K562 (cell line): Measurements from ENCODE around the gene GDF15. TPM values are rescaled to one million over a fixed set of nuclear protein-coding genes. Genes with fewer than 3 reads are reported as not detected.

Experiments used
- BACH1 ChIP-seq: fragments of 200-800 bp; sonication (Bioruptor generic); IDR thresholded peaks from 2 replicates; pipeline ENCODE4 v1.6.1; 2016; ENCODE audit warnings: missing genetic modification characterization, missing compliant biosample characterization
- ERF ChIP-seq: fragments of 450-650 bp; formaldehyde crosslinking; IDR thresholded peaks from 2 replicates; pipeline ENCODE4 v1.4.0; 2020; ENCODE audit warnings: mild to moderate bottlenecking, mixed read lengths
- GABPB1 ChIP-seq: sonication (generic); formaldehyde crosslinking; IDR thresholded peaks from 2 replicates; pipeline ENCODE4 v1.8.0; 2022; ENCODE audit warnings: mild to moderate bottlenecking, missing genetic modification reagents
- HNRNPL ChIP-seq: fragments of 200-400 bp; formaldehyde crosslinking; IDR thresholded peaks from 2 replicates; pipeline ENCODE4 v1.6.1; 2017; ENCODE audit warnings: low read depth, mild to moderate bottlenecking, low read length
- SMAD3 ChIP-seq: fragments of 450-650 bp; formaldehyde crosslinking; conservative IDR thresholded peaks from 2 replicates; pipeline ENCODE4 v1.4.0; 2020; ENCODE audit warnings: mild to moderate bottlenecking
- XRCC3 ChIP-seq: fragments of 450-650 bp; IDR thresholded peaks from 2 replicates; pipeline ENCODE4 v1.6.1; 2017; ENCODE audit warnings: mild to moderate bottlenecking, moderate library complexity
- ZBTB17 ChIP-seq: fragments of 450-650 bp; formaldehyde crosslinking; IDR thresholded peaks from 2 replicates; pipeline ENCODE4 v1.4.0; 2020; ENCODE audit warnings: mild to moderate bottlenecking
- ZEB2 ChIP-seq: fragments of 450-650 bp; IDR thresholded peaks from 2 replicates; pipeline ENCODE4 v1.6.1; 2016
- polyA plus RNA-seq, 8 experiments: library from polyadenylated mRNA; depleted of rRNA in 4 of 8; stranded (reverse) in 5 of 8; unstranded in 3 of 8; fragments of >200 nt; fragmentation: Nextera tagmentation in 2 of 8; fragmentation: Illumina TruSeq in 1 of 8; extraction: Ambion mirVana in 2 of 8; extraction: Trizol in 1 of 8; gene quantifications; 2 replicates each; pipeline versions ENCODE4 v1.2.1 to v1.2.3, GENCODE V29; 2011 to 2014; ENCODE audit warnings: inconsistent platforms in 1 of 8, missing spikeins in 1 of 8
- total RNA-seq, 7 experiments: library from RNA; depleted of rRNA in 6 of 7; stranded (reverse); fragments of >200 nt in 6 of 7; fragmentation: Illumina TruSeq in 2 of 7; extraction: Trizol in 2 of 7; gene quantifications; 2 replicates each; pipeline versions ENCODE4 v1.2.1 to v1.2.3, GENCODE V29; 2011 to 2021; ENCODE audit warnings: low replicate concordance in 1 of 7
- TF ChIP-seq, protein P1 (sequence below): sonication (generic); formaldehyde crosslinking; IDR thresholded peaks from 2 replicates; pipeline ENCODE4 v1.8.1; 2023; ENCODE audit warnings: mild to moderate bottlenecking, missing genetic modification reagents
- TF ChIP-seq, protein P2 (sequence below): sonication (generic); formaldehyde crosslinking; IDR thresholded peaks from 2 replicates; pipeline ENCODE4 v1.8.0; 2023; ENCODE audit warnings: mild to moderate bottlenecking, missing genetic modification reagents
- TF ChIP-seq, protein P3 (sequence below): fragments of 250-450 bp; sonication (Bioruptor Pico); IDR thresholded peaks from 2 replicates; pipeline ENCODE4 v1.8.0; 2022; ENCODE audit warnings: moderate library complexity, mild to moderate bottlenecking, inconsistent platforms
- TF ChIP-seq, protein P4 (sequence below): fragments of 200-800 bp; sonication (Bioruptor generic); IDR thresholded peaks from 2 replicates; pipeline ENCODE4 v1.6.1; 2017; ENCODE audit warnings: missing genetic modification characterization, missing compliant biosample characterization
- TF ChIP-seq, protein P5 (sequence below): IDR thresholded peaks from 2 replicates; pipeline ENCODE4 v1.6.1; 2012; ENCODE audit warnings: low read depth, low read length, improper control_type of control experiment, borderline replicate concordance
- TF ChIP-seq, protein P6 (sequence below): fragments of 250-450 bp; sonication (Bioruptor Pico); IDR thresholded peaks from 2 replicates; pipeline ENCODE4 v1.9.0; 2021; ENCODE audit warnings: mild to moderate bottlenecking
- TF ChIP-seq, protein P7 (sequence below): fragments of 250-450 bp; sonication (Bioruptor Pico); IDR thresholded peaks from 2 replicates; pipeline ENCODE4 v1.4.0; 2020; ENCODE audit warnings: borderline replicate concordance

GDF15 gene
- total and polyA plus RNA-seq, 9 of the 15 experiments (the other 6 are each of a cell fraction or from before 2014, with no cell fraction given): 2.3 to 82.4 (median 12.5) TPM

DNA sequence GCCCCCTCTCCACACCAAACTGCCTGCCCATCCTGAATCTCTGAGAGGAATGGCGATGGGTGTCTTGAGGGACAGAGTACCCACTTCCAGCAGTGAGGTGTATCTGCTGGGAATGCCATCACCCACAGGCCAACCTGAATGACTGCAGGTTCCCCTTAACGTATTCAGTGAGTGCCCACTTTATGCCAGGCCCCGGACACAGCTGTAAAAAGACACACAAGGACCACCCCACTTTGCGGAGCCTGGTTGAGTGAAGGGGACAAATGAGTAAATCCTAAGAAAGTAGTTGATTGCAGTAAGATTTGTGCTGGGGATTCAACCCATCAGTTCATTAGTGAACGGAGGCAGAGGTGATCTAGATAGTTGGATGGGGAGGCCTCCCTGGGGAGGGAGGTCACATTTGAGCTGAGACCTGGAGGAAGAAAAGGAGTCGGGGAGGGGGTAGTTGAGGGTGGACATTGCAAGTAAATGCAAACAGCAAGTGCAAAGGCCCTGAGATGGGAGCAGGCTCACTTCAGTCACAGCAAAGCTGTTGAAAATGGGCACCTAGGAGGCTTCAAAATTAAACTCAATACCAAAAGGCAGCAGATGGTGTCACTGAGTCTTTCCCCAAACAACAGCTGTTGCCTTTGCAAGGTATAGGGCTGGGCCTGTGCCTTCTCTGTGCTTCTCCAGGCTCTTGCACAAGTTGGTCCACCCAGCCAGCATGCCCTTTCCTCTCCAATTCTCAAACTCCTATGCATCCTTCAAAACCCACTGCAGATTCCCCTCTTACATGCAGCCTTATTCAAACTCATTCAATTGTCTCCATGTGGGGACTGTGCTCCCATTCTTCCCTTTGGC lies 4.3 kb downstream of the GDF15 start (continued):
- TF ChIP-seq ERF (0 out of 2 replicates have a peak, but pooled peaks have one; percentile 56), BACH1 (tag) (no peak), ZBTB17 (CRISPR knock-in tag) (0 out of 2 replicates have a peak, but pooled peaks have one; percentile 59), XRCC3 (no peak), HNRNPL (no peak), ZEB2 (peak; percentile 51), GABPB1 (CRISPR knock-in tag) (no peak), SMAD3 (CRISPR knock-in tag) (peak; percentile 18; the same call in 1 of the 2 replicates)
- TF ChIP-seq, protein P1, sequence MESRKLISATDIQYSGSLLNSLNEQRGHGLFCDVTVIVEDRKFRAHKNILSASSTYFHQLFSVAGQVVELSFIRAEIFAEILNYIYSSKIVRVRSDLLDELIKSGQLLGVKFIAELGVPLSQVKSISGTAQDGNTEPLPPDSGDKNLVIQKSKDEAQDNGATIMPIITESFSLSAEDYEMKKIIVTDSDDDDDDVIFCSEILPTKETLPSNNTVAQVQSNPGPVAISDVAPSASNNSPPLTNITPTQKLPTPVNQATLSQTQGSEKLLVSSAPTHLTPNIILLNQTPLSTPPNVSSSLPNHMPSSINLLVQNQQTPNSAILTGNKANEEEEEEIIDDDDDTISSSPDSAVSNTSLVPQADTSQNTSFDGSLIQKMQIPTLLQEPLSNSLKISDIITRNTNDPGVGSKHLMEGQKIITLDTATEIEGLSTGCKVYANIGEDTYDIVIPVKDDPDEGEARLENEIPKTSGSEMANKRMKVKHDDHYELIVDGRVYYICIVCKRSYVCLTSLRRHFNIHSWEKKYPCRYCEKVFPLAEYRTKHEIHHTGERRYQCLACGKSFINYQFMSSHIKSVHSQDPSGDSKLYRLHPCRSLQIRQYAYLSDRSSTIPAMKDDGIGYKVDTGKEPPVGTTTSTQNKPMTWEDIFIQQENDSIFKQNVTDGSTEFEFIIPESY (CRISPR knock-in tag): no peak
- TF ChIP-seq, protein P2, sequence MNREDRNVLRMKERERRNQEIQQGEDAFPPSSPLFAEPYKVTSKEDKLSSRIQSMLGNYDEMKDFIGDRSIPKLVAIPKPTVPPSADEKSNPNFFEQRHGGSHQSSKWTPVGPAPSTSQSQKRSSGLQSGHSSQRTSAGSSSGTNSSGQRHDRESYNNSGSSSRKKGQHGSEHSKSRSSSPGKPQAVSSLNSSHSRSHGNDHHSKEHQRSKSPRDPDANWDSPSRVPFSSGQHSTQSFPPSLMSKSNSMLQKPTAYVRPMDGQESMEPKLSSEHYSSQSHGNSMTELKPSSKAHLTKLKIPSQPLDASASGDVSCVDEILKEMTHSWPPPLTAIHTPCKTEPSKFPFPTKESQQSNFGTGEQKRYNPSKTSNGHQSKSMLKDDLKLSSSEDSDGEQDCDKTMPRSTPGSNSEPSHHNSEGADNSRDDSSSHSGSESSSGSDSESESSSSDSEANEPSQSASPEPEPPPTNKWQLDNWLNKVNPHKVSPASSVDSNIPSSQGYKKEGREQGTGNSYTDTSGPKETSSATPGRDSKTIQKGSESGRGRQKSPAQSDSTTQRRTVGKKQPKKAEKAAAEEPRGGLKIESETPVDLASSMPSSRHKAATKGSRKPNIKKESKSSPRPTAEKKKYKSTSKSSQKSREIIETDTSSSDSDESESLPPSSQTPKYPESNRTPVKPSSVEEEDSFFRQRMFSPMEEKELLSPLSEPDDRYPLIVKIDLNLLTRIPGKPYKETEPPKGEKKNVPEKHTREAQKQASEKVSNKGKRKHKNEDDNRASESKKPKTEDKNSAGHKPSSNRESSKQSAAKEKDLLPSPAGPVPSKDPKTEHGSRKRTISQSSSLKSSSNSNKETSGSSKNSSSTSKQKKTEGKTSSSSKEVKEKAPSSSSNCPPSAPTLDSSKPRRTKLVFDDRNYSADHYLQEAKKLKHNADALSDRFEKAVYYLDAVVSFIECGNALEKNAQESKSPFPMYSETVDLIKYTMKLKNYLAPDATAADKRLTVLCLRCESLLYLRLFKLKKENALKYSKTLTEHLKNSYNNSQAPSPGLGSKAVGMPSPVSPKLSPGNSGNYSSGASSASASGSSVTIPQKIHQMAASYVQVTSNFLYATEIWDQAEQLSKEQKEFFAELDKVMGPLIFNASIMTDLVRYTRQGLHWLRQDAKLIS (CRISPR knock-in tag): no peak
- TF ChIP-seq, protein P3, sequence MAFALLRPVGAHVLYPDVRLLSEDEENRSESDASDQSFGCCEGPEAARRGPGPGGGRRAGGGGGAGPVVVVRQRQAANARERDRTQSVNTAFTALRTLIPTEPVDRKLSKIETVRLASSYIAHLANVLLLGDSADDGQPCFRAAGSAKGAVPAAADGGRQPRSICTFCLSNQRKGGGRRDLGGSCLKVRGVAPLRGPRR (CRISPR knock-in tag): no peak
- TF ChIP-seq, protein P4, sequence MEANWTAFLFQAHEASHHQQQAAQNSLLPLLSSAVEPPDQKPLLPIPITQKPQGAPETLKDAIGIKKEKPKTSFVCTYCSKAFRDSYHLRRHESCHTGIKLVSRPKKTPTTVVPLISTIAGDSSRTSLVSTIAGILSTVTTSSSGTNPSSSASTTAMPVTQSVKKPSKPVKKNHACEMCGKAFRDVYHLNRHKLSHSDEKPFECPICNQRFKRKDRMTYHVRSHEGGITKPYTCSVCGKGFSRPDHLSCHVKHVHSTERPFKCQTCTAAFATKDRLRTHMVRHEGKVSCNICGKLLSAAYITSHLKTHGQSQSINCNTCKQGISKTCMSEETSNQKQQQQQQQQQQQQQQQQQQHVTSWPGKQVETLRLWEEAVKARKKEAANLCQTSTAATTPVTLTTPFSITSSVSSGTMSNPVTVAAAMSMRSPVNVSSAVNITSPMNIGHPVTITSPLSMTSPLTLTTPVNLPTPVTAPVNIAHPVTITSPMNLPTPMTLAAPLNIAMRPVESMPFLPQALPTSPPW (CRISPR knock-in tag): no peak
- TF ChIP-seq, protein P5, sequence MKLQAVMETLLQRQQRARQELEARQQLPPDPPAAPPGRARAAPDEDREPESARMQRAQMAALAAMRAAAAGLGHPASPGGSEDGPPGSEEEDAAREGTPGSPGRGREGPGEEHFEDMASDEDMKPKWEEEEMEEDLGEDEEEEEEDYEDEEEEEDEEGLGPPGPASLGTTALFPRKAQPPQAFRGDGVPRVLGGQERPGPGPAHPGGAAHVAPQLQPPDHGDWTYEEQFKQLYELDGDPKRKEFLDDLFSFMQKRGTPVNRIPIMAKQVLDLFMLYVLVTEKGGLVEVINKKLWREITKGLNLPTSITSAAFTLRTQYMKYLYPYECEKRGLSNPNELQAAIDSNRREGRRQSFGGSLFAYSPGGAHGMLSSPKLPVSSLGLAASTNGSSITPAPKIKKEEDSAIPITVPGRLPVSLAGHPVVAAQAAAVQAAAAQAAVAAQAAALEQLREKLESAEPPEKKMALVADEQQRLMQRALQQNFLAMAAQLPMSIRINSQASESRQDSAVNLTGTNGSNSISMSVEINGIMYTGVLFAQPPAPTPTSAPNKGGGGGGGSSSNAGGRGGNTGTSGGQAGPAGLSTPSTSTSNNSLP: 0 out of 2 replicates have a peak, but pooled peaks have one; percentile 21
- TF ChIP-seq, protein P6, sequence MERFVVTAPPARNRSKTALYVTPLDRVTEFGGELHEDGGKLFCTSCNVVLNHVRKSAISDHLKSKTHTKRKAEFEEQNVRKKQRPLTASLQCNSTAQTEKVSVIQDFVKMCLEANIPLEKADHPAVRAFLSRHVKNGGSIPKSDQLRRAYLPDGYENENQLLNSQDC (CRISPR knock-in tag): no peak
- TF ChIP-seq, protein P7, sequence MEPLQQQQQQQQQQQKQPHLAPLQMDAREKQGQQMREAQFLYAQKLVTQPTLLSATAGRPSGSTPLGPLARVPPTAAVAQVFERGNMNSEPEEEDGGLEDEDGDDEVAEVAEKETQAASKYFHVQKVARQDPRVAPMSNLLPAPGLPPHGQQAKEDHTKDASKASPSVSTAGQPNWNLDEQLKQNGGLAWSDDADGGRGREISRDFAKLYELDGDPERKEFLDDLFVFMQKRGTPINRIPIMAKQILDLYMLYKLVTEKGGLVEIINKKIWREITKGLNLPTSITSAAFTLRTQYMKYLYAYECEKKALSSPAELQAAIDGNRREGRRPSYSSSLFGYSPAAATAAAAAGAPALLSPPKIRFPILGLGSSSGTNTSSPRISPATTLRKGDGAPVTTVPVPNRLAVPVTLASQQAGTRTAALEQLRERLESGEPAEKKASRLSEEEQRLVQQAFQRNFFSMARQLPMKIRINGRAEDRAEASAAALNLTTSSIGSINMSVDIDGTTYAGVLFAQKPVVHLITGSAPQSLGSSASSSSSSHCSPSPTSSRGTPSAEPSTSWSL: no peak
